GM12874 (cell line): ENCODE data around the gene VPS4B.

Source experiments
- TF ChIP-seq, protein P1 (sequence below): IDR thresholded peaks from 2 replicates; pipeline ENCODE4 v1.5.1; 2011; ENCODE audit warnings: low read depth, mild to moderate bottlenecking, control low read depth, low read length, moderate library complexity; ENCODE audit not compliant: insufficient read depth

VPS4B gene

DNA sequence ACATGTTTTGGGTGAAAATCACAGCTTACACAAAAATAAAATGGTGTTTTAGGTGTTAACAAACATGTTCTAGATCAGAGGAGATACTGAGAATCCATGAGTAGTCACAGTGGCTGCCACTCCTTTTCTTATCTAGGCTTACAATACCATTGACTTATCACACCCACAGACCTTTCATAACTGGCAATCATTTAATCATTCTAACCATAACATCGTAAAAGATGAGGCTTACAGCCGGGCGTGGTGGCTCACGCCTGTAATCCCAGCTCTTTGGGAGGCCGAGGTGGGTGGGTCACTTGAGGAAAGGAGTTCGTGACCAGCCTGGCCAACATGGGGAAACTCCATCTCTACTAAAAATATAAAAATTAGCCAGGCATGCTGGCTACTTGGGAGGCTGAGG is 35.7 kb upstream of the VPS4B start:
- TF ChIP-seq, protein P1, sequence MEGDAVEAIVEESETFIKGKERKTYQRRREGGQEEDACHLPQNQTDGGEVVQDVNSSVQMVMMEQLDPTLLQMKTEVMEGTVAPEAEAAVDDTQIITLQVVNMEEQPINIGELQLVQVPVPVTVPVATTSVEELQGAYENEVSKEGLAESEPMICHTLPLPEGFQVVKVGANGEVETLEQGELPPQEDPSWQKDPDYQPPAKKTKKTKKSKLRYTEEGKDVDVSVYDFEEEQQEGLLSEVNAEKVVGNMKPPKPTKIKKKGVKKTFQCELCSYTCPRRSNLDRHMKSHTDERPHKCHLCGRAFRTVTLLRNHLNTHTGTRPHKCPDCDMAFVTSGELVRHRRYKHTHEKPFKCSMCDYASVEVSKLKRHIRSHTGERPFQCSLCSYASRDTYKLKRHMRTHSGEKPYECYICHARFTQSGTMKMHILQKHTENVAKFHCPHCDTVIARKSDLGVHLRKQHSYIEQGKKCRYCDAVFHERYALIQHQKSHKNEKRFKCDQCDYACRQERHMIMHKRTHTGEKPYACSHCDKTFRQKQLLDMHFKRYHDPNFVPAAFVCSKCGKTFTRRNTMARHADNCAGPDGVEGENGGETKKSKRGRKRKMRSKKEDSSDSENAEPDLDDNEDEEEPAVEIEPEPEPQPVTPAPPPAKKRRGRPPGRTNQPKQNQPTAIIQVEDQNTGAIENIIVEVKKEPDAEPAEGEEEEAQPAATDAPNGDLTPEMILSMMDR: no peak

DNA sequence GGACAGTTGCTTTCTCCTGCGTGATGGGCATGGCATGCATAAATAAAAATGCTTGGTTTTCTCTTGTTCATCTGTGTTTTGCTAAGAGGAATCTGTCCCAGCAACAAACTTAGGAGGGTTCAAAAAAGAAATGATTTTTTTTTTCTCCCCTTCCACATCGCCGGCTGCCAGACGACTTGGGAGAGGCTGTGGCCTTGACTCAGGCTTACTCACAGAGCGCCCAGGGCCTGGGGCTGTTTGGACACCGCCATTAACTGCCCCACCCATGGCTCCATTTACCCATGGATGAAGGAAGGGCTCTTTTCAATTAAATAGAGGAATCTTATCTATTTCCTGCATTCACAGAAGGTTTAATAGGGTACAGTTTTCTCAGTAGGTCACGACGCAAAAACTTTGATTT is 32.2 kb upstream of the VPS4B start:
- TF ChIP-seq, protein P1: no peak

DNA sequence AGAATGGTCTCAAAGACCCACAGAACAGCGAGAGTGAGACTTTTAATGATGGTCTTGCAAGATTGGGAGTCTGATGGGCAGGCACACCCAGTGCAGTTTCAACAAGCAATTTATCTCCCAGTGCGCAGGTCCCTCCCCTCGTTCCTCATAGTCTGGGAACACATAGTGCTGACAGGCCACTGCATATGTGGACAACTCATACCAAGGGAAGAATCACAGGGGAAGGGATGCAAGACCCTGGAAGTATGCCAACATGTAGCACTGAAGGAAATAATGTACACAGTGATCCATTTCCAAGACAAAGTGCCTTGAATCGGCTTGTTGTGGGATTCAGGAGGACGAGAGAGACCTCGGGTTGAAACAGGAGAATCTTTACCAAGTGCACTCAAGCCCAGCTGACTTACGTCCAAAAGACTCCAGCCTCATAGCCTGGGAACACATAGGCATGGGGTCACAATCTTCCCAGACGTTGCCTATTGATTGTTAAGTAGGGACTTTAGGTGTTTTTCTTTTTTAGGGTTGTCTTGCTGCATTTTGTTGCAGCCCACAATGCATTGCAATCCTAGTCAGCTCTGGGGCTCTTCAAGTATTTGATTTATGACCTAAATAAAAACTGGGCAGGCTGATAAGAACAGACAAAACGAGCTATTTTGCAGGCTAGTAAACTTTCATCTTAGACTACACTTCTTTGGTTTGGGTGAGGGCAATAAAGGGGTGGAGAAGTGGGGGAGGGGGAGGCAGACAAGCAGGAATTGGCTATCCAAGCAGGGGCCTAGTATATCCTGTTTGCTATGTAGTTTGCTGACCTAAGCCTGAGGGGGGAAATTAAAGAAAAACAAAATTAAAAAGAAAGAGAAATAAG is 29.8 kb upstream of the VPS4B start:
- TF ChIP-seq, protein P1: no peak

DNA sequence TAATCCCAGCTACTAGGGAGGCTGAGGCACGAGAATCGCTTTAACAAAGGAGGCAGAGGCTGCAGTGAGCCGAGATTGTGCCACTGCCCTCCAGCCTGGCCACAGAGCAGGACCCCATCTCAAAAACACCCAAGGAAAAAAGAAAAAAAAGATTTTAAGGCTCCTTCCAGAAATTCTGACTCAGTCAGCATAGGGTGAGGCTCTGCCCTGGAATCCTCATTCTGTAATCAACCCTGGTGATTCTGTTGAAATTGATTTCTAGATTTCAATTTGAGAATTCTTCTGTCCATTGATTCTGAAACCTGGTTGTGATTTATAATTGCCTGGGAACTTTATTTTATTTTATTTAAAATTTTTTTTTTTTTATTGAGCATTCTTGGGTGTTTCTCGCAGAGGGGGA is 27.1 kb upstream of the VPS4B start:
- TF ChIP-seq, protein P1: no peak

DNA sequence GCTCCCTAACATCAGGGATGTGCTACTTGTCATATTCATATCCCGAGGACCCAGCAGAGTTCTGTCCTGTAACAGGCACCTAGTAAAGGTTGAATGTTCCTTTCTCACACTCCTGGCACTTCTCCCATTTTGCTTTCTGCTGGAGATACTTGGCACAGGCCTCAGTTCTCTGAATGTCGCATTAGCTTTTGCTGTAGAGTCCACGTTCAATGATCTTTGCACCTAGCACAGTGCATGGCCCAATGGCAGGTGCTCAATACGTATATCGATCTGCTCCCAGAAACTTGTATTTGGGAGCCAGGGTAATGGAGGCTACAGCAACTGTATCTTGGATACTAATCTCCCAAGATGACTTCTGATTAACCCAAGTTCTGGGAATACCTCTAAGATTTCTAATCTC is 24.8 kb upstream of the VPS4B start:
- TF ChIP-seq, protein P1: no peak

DNA sequence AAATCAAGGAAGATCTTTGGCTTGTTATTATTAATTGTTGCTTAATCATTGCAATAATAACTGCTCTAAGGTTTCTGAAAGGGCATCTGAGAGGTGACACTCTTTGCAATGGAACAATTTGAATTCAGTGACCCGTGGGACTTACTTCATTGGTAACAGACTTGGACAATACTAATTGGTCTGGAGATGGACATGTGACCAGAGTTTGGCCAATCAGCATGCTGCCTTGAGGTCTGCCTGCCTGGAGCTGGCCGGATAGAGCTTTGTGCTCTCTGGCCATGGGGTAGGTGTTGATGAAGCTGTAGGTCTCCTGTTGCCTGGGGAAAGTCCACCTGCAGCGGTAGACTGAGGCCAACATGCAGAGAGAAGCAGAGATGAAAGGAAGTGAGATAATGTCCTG is 24.0 kb upstream of the VPS4B start:
- TF ChIP-seq, protein P1: no peak

DNA sequence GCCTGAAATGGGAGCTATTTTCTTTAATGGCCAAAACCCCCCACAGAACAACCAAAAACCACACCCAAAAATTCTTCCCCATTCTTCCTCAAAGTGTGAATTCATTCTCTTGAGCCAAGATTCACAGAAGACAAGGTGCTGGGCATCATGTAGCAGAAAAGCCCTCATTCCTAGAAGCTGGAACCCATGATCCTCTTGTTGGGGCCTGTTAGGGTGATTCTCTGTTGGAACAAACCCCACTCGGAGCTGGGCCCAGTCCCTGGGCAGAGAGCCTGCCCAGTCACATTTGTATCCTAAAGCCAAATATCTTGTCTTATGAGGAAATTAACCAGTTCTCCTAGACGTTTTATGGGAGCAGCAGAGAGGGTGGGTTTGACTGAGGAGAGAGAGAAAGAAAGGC is 22.8 kb upstream of the VPS4B start:
- TF ChIP-seq, protein P1: no peak
